ENCODE data around the gene CNTN5.

CNTN5 gene

DNA sequence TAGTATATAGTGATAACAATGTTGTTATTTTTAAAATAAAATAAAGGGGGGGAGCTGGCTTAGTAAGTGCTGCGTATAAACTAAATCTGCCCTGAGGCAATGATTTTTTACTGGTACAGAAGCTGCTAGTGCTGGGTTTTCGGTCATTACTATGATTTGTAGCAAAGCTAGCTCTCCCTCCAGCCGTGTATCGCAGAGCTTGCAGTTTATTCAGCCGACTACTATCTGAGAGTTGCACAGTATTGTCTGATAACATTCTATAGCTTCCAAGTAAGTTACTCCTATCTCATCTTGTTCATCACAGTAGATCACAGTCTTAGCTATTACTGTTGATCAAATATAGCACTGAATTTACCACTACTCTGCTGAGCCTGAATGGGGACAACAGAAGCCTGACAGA is 860.9 kb downstream of the CNTN5 start:
- TF ChIP-seq, protein P1, sequence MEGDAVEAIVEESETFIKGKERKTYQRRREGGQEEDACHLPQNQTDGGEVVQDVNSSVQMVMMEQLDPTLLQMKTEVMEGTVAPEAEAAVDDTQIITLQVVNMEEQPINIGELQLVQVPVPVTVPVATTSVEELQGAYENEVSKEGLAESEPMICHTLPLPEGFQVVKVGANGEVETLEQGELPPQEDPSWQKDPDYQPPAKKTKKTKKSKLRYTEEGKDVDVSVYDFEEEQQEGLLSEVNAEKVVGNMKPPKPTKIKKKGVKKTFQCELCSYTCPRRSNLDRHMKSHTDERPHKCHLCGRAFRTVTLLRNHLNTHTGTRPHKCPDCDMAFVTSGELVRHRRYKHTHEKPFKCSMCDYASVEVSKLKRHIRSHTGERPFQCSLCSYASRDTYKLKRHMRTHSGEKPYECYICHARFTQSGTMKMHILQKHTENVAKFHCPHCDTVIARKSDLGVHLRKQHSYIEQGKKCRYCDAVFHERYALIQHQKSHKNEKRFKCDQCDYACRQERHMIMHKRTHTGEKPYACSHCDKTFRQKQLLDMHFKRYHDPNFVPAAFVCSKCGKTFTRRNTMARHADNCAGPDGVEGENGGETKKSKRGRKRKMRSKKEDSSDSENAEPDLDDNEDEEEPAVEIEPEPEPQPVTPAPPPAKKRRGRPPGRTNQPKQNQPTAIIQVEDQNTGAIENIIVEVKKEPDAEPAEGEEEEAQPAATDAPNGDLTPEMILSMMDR (IDR thresholded peaks at IDR 0.05; ENCODE audit: low read depth, low read length, missing control alignments), result no peak
- H3K4me3 ChIP-seq (ENCODE audit: low read depth, low read length), result no peak overlapping the region
- no peak for DNase-seq (ENCODE audit: low read depth)

DNA sequence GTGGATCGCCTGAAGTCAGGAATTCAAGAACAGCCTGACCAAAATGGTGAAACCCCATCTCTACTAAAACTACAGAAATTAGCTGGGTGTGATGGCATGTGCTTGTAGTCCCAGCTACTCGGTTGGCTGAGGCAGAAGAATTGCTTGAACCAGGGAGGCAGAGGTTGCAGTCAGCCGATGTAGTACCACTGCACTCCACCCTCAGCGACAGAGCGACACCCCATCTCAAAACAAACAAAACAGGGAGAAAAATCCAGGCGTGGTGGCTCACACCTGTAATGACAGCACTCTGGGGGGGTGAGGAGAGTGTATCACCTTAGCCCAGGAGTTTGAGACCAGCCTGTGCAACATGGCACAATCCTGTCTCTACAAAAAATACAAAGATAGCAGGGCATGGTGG is 864.0 kb downstream of the CNTN5 start:
- no peak for DNase-seq (ENCODE audit: low read depth)
- TF ChIP-seq, protein P1 (IDR thresholded peaks at IDR 0.05; ENCODE audit: low read depth, low read length, missing control alignments), result no peak
- H3K4me3 ChIP-seq (ENCODE audit: low read depth, low read length), result no peak overlapping the region

DNA sequence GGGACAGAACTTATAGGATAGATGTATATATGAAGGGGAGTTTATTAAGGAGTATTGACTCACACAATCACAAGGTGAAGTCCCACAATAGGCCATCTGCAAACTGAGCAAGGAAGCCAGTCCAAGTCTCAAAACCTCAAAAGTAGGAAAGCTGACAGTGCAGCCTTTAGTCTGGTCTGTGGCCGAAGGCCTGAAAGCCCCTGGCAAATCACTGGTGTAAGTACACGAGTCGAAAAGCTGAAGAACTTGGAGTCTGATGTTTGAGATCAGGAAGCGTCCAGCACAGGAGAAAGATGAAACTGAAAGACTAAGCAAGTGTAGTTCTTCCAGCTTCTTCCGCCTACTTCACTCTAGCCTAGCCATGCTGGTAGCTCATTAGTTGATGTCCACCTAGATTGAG is 866.7 kb downstream of the CNTN5 start:
- no peak for DNase-seq (ENCODE audit: low read depth)
- TF ChIP-seq, protein P1 (IDR thresholded peaks at IDR 0.05; ENCODE audit: low read depth, low read length, missing control alignments), result no peak
- no peak overlapping the region for H3K4me3 ChIP-seq (ENCODE audit: low read depth, low read length)

DNA sequence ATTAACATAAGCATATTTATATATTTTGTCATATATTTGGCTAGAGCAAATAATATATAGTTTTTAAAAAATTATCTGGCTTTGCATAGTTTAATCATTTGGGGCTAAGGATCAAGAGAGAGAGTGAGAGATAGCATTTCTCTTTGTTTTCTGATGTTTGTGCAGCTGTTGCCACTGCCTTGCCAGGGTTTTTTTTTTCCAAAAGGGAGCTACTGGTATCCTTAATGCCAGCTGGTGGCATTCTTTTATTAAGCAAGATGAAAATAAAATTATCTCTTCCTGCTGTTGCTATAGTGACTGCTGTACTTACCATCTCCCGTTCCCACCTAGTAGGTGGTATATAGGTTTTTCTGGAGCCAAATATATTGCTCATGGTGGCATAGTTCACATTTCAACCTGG is 873.1 kb downstream of the CNTN5 start:
- TF ChIP-seq, protein P1 (IDR thresholded peaks at IDR 0.05; ENCODE audit: low read depth, low read length, missing control alignments), result no peak
- no peak for DNase-seq (ENCODE audit: low read depth)
- H3K4me3 ChIP-seq (ENCODE audit: low read depth, low read length), result no peak overlapping the region

DNA sequence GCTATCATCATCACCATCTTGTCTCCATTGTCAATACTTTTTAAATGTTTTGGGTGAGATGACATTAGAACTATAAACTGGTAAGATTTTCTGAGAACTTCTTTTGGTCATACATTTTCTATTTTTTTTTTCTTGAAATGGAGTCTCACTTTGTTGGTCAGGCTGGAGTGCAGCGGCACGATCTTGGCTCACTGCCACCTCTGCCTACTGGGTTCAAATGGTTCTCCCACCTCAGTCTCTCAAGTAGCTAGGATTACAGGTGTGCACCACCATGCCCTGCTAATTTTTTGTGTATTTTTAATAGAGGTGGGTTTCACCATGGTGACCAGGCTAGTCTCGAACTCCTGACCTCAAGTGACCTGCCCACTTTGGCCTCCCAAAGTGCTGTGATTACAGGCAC is 880.4 kb downstream of the CNTN5 start:
- no peak for DNase-seq (ENCODE audit: low read depth)
- TF ChIP-seq, protein P1 (IDR thresholded peaks at IDR 0.05; ENCODE audit: low read depth, low read length, missing control alignments), result no peak
- no peak overlapping the region for H3K4me3 ChIP-seq (ENCODE audit: low read depth, low read length)

DNA sequence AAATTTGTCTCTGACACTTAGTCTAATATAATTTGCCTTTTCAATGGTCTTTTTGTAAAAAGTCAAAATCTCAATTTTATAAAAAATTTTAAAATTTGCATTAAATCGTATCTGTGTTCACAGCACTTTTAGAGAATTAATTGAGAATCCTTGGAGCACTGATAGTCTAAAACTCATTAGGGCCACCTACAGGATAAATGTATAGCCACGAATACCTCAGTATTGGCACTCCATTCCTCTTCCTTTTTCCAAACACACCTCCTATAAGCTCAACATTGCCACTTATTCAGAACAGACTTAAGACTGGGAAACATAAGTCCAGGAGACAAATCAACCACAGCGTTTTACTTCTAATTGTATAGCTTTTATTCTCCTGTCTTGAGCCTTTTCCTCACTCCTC is 890.4 kb downstream of the CNTN5 start:
- no peak overlapping the region for H3K4me3 ChIP-seq (ENCODE audit: low read depth, low read length)
- TF ChIP-seq, protein P1 (IDR thresholded peaks at IDR 0.05; ENCODE audit: low read depth, low read length, missing control alignments), result no peak
- DNase-seq (ENCODE audit: low read depth), result no peak

DNA sequence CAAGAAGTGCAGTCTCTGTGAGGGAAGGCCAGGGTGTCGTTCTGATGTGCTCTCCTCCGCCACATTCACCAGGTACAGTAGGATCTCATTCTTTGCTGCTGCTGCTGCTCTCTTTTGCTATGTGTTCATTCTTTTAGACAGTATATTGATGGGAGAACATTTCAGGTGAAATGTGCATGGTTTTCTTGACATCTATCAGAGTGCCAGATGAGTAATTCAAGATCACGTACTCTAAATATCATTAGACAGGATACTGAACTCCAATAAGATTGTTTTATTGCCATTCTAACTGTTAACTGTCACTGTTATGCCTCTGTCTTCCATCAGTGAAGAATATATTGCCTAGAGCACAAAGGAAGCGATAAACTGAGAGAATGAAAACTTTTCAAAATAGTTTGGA is 895.3 kb downstream of the CNTN5 start:
- no peak overlapping the region for H3K4me3 ChIP-seq (ENCODE audit: low read depth, low read length)
- no peak for DNase-seq (ENCODE audit: low read depth)
- TF ChIP-seq, protein P1 (IDR thresholded peaks at IDR 0.05; ENCODE audit: low read depth, low read length, missing control alignments), result no peak

Measured in GM12864 (cell line).